Right atrium auricular region (tissue), 2 donors: ENCODE data around the gene KLHL5. TPM values are rescaled to one million over a fixed set of nuclear protein-coding genes. Genes with fewer than 3 reads are reported as not detected.

Experiments used
- DNase-seq: peaks from one replicate; pipeline ENCODE4 v3.0.0-alpha.2; 2019; ENCODE audit warnings: low spot score
- H3K27ac ChIP-seq, 2 donors: fragments of 200-600 bp; sonication (generic); 1 replicate in 1 of 2; 2 replicates in 1 of 2; pipeline ENCODE4 v1.5.1; 2016 to 2019
- H3K27me3 ChIP-seq, 2 donors: fragments of 200-600 bp; sonication (generic); one replicate each; pipeline versions ENCODE4 v1.5.1 to v1.6.0; 2017 to 2019
- H3K36me3 ChIP-seq: fragments of 200-600 bp; sonication (generic); one replicate; pipeline ENCODE4 v1.5.1; 2016
- H3K4me1 ChIP-seq, 2 donors: fragments of 200-600 bp; sonication (generic); one replicate each; pipeline versions ENCODE4 v1.5.1 to v1.6.0; 2017 to 2019
- H3K4me3 ChIP-seq, 2 donors: fragments of 200-600 bp; sonication (generic); 1 replicate in 1 of 2; 2 replicates in 1 of 2; pipeline ENCODE4 v1.5.1; 2017 to 2019; ENCODE audit warnings: mild to moderate bottlenecking in 1 of 2, moderate library complexity in 1 of 2
- H3K9me3 ChIP-seq, 2 donors: fragments of 200-600 bp; sonication (generic); one replicate each; pipeline ENCODE4 v1.5.1; 2019
- CTCF ChIP-seq, 2 donors: fragments of 200-600 bp; sonication (generic); IDR thresholded peaks; one replicate each; pipeline ENCODE4 v1.5.1; 2019; ENCODE audit warnings: antibody characterized with exemption in 2 of 2
- total RNA-seq, 2 donors: library from RNA; depleted of rRNA; stranded (reverse); fragments of >200 nt; gene quantifications; one replicate each; pipeline ENCODE4 v1.1.0, GENCODE V29; 2016

The KLHL5 gene
- total RNA-seq, 2 donors from 2014 or later, result 11.8 to 13.1 TPM

DNA sequence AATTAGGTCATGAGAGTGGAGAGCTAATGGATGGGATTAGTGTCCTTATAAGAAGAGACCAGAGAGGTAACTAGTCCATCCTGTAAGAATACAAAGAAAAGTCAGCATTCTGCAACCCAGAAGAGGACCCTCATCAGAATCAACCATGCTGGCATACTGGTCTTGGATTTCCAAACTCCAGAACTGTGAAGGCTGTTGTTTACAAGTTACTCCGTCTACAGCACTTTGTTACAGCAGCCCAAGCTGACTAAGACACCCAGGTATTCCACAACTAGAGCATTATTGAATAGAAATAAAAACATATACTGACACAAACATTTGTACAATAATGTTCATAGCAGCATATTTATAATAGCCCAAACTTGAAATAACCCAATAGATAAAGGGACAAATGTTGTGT lies 39.0 kb upstream of the KLHL5 start:
- DNase-seq, result no peak
- no peak overlapping the region for H3K4me3 ChIP-seq
- H3K36me3 ChIP-seq, result no peaks in the 10 kb centered on the region
- no peak overlapping the region for H3K27ac ChIP-seq
- no peaks in the 10 kb centered on the region for H3K4me1 ChIP-seq
- no peaks in the 10 kb centered on the region for H3K9me3 ChIP-seq
- H3K27me3 ChIP-seq, result no peaks in the 10 kb centered on the region
- no peak for TF ChIP-seq CTCF (IDR thresholded peaks at IDR 0.05)

DNA sequence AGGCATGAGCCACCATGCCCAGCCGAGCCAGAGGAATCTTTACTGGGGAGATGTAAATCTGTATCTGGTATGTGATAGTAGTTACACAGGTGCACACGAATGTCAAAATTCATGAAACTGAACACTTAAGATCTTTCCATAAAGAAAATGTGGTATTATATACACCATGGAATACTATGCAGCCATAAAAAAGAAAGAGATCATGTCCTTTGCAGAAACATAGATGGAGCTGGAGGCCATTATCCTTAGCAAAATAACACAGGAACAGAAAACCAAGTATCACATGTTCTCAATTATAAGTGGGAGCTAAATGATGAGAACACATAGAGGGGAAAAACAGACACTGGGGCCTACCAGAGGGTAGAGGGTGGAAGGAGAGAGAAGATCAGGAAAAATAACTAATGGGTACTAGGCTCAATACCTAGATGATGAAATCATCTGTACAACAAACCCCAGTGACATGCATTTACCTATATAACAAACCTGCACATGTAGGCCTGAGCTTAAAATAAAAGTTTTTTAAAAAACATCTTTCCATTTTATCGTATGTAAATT lies 37.6 kb upstream of the KLHL5 start:
- TF ChIP-seq CTCF (IDR thresholded peaks at IDR 0.05), result no peak
- no peaks in the 10 kb centered on the region for H3K36me3 ChIP-seq
- H3K9me3 ChIP-seq, result no peaks in the 10 kb centered on the region

GRCh38 chr4:39025552-39026085 lies 36.4 kb upstream of the KLHL5 start:
- H3K27ac ChIP-seq, result no peak overlapping the region
- H3K4me3 ChIP-seq, result no peak overlapping the region
- no peaks in the 10 kb centered on the region for H3K4me1 ChIP-seq
- H3K9me3 ChIP-seq, result no peaks in the 10 kb centered on the region
- DNase-seq, result no peak
- TF ChIP-seq CTCF (IDR thresholded peaks at IDR 0.05), result no peak
- no peaks in the 10 kb centered on the region for H3K36me3 ChIP-seq
- no peaks in the 10 kb centered on the region for H3K27me3 ChIP-seq

More for the DNA sequence above, 37.6 kb upstream of the KLHL5 start:
- Histone ChIP-seq H3K4me3 (no peak overlapping the region), H3K27me3 (no peaks in the 10 kb centered on the region), H3K27ac (no peak overlapping the region), H3K4me1 (no peaks in the 10 kb centered on the region)
- no peak for DNase-seq

- TF ChIP-seq CTCF (IDR thresholded peaks at IDR 0.05), result no peak
- no peaks in the 10 kb centered on the region for H3K9me3 ChIP-seq
- H3K4me3 ChIP-seq, result no peak overlapping the region
- no peak overlapping the region for H3K27ac ChIP-seq
- no peaks in the 10 kb centered on the region for H3K27me3 ChIP-seq
- no peak for DNase-seq
- no peaks in the 10 kb centered on the region for H3K36me3 ChIP-seq
- no peaks in the 10 kb centered on the region for H3K4me1 ChIP-seq
These were observed 35.9 kb upstream of the KLHL5 start for GRCh38 chr4:39026096-39026495.

- Histone ChIP-seq H3K27ac (no peak overlapping the region), H3K4me3 (no peak overlapping the region), H3K9me3 (no peaks in the 10 kb centered on the region), H3K4me1 (no peaks in the 10 kb centered on the region), H3K27me3 (no peaks in the 10 kb centered on the region), H3K36me3 (no peaks in the 10 kb centered on the region)
- TF ChIP-seq CTCF (IDR thresholded peaks at IDR 0.05), result no peak
- DNase-seq, result no peak
These were observed 32.0 kb upstream of the KLHL5 start for GRCh38 chr4:39029752-39030694.
